ENCODE results near the gene KCNQ1.

GRCh38 chr11:2558861-2559526 lies 114.2 kb downstream of the KCNQ1 start:
- no peak for TF ChIP-seq CTCF (IDR thresholded peaks at IDR 0.05; ENCODE audit: low read length)
- no peak for TF ChIP-seq EZH2 (IDR thresholded peaks at IDR 0.05; ENCODE audit: borderline replicate concordance, low read length)
